ENCODE measurements around the gene STAC3.
A peak's percentile ranks its signal among the peaks of the same experiment; 100 is the strongest.
"Not testable (repeated sequence)": the region's sequence is repeated elsewhere in the genome, so short reads cannot be mapped to it uniquely, and the experiment has no call there.

Gene STAC3

GRCh38 chr12:57250956-57251355, at the start of gene STAC3:
Gene STAC3 (minus strand): TSS chr12:57251187. CDS start chr12:57249636, 1,551 bp downstream.
- DNase-seq: no peak

GRCh38 chr12:57299514-57300016, 48.6 kb upstream of the STAC3 start:
- no peak for DNase-seq

- DNase-seq: no peak
These were observed 45.3 kb upstream of the STAC3 start for GRCh38 chr12:57296291-57296690.

GRCh38 chr12:57282073-57282472, 31.1 kb upstream of the STAC3 start:
- DNase-seq: not testable (repeated sequence)

GRCh38 chr12:57280211-57281062, 29.4 kb upstream of the STAC3 start:
- peak; percentile 66 for DNase-seq

- no peak for DNase-seq
These were observed 27.7 kb upstream of the STAC3 start for GRCh38 chr12:57278465-57279381.

GRCh38 chr12:57276935-57277563, 26.1 kb upstream of the STAC3 start:
- DNase-seq: no peak

GRCh38 chr12:57276233-57276632, 25.2 kb upstream of the STAC3 start:
- DNase-seq: not testable (repeated sequence)

GRCh38 chr12:57273516-57273915, 22.5 kb upstream of the STAC3 start:
- DNase-seq: no peak

- no peak for DNase-seq
These were observed 21.6 kb upstream of the STAC3 start for GRCh38 chr12:57272337-57273151.

- no peak for DNase-seq
These were observed 20.0 kb upstream of the STAC3 start for GRCh38 chr12:57270966-57271470.

- DNase-seq: no peak
These were observed 17.3 kb upstream of the STAC3 start for GRCh38 chr12:57268264-57268663.

GRCh38 chr12:57266681-57267080, 15.7 kb upstream of the STAC3 start:
- no peak for DNase-seq

- DNase-seq: no peak
These were observed 12.1 kb upstream of the STAC3 start for GRCh38 chr12:57263096-57263495.

- DNase-seq: no peak
These were observed 11.3 kb upstream of the STAC3 start for GRCh38 chr12:57262126-57262822.

- DNase-seq: no peak
These were observed 10.5 kb upstream of the STAC3 start for GRCh38 chr12:57261428-57261865.

- no peak for DNase-seq
These were observed 9.4 kb upstream of the STAC3 start for GRCh38 chr12:57260366-57260765.

- DNase-seq: no peak
These were observed 8.3 kb upstream of the STAC3 start for GRCh38 chr12:57258977-57259970.

GRCh38 chr12:57255916-57256315, 4.9 kb upstream of the STAC3 start:
- DNase-seq: no peak

All from activated gamma-delta T cell treated with Interleukin-2 at 50 U/mL for 16 hours (primary cell).